Activated CD8-positive, alpha-beta memory T cell treated with anti-CD3 and anti-CD28 coated beads, Interleukin-2, amount 50 U/mL, for 1 hour (primary cell): ENCODE results near the gene QSER1.
"Not testable (repeated sequence)": the region's sequence is repeated elsewhere in the genome, so short reads cannot be mapped to it uniquely, and the experiment has no call there.

ENCODE experiments used
- DNase-seq: peaks from one replicate; pipeline ENCODE4 v3.0.0-alpha.2; 2020; ENCODE audit errors: extremely low read depth

Gene QSER1

GRCh38 chr11:32935462-32936029, 42.9 kb downstream of the QSER1 start:
- DNase-seq = no peak

- DNase-seq = not testable (repeated sequence)
Measured at GRCh38 chr11:32936178-32936577, 43.6 kb downstream of the QSER1 start.

- DNase-seq = not testable (repeated sequence)
Measured at GRCh38 chr11:32937283-32937682, 44.7 kb downstream of the QSER1 start.

GRCh38 chr11:32939046-32939445, 46.4 kb downstream of the QSER1 start:
- no peak for DNase-seq

- DNase-seq = no peak
Measured at GRCh38 chr11:32939866-32940265, 47.3 kb downstream of the QSER1 start.

- no peak for DNase-seq
Measured at GRCh38 chr11:32940865-32941264, 48.3 kb downstream of the QSER1 start.

- no peak for DNase-seq
Measured at GRCh38 chr11:32947978-32948377, 55.4 kb downstream of the QSER1 start.

GRCh38 chr11:32949739-32950138, 57.1 kb downstream of the QSER1 start:
- DNase-seq = no peak

GRCh38 chr11:32952421-32952820, 59.8 kb downstream of the QSER1 start:
- no peak for DNase-seq

- DNase-seq = no peak
Measured at GRCh38 chr11:32953700-32954099, 61.1 kb downstream of the QSER1 start.

- no peak for DNase-seq
Measured at GRCh38 chr11:32960553-32961164, 68.0 kb downstream of the QSER1 start.

GRCh38 chr11:32962016-32962415, 69.4 kb downstream of the QSER1 start:
- DNase-seq = no peak

- no peak for DNase-seq
Measured at GRCh38 chr11:32963721-32964120, 71.1 kb downstream of the QSER1 start.

- DNase-seq = no peak
Measured at GRCh38 chr11:32968541-32968940, 75.9 kb downstream of the QSER1 start.

GRCh38 chr11:32972233-32972632, 79.6 kb downstream of the QSER1 start:
- DNase-seq = not testable (repeated sequence)

GRCh38 chr11:32972781-32973180, 80.2 kb downstream of the QSER1 start:
- no peak for DNase-seq

GRCh38 chr11:32982626-32983025, 90.0 kb downstream of the QSER1 start:
- DNase-seq = no peak

GRCh38 chr11:32983506-32983905, 90.9 kb downstream of the QSER1 start:
- DNase-seq = no peak

- no peak for DNase-seq
Measured at GRCh38 chr11:32985600-32985999, 93.0 kb downstream of the QSER1 start.

- no peak for DNase-seq
Measured at GRCh38 chr11:32987851-32988250, 95.2 kb downstream of the QSER1 start.

GRCh38 chr11:32990481-32990880, 97.9 kb downstream of the QSER1 start:
- DNase-seq = no peak

- DNase-seq = no peak
Measured at GRCh38 chr11:32991427-32991826, 98.8 kb downstream of the QSER1 start.

GRCh38 chr11:32991898-32992297, 99.3 kb downstream of the QSER1 start:
- no peak for DNase-seq

- DNase-seq = no peak
Measured at GRCh38 chr11:33000181-33000580, 107.6 kb downstream of the QSER1 start.
